ENCODE measurements around the gene LYRM4. TPM values are rescaled to one million over a fixed set of nuclear protein-coding genes. Genes with fewer than 3 reads are reported as not detected.

Gene LYRM4
- total RNA-seq, 4 donors from 2014 or later = 8.4 to 20.1 (median 12.2) TPM

DNA sequence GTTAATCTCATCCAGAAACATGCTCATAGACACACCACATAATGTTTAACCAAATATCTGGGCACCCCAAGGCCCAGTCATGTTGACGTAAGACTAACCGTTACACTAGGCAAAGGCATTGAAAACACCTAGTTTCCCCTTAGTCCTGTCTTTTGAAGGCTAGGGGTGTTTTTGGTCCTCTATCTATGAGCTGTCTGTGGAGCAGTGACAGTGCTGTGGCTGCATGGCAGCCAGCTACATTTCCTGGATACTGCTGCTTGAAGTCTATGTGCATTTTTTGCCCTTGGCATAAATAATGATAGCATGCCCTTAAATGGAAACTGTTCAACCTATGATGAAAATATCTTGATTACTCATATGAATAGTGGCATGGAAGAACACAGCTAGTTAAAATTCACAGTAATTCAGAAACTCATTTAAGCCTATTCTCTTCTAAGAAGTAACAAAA is 19.2 kb upstream of the LYRM4 start:
- TF ChIP-seq POLR2A (IDR thresholded peaks at IDR 0.05) = no peak
- TF ChIP-seq, protein P1, sequence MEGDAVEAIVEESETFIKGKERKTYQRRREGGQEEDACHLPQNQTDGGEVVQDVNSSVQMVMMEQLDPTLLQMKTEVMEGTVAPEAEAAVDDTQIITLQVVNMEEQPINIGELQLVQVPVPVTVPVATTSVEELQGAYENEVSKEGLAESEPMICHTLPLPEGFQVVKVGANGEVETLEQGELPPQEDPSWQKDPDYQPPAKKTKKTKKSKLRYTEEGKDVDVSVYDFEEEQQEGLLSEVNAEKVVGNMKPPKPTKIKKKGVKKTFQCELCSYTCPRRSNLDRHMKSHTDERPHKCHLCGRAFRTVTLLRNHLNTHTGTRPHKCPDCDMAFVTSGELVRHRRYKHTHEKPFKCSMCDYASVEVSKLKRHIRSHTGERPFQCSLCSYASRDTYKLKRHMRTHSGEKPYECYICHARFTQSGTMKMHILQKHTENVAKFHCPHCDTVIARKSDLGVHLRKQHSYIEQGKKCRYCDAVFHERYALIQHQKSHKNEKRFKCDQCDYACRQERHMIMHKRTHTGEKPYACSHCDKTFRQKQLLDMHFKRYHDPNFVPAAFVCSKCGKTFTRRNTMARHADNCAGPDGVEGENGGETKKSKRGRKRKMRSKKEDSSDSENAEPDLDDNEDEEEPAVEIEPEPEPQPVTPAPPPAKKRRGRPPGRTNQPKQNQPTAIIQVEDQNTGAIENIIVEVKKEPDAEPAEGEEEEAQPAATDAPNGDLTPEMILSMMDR (IDR thresholded peaks at IDR 0.05 in 4 of 5, conservative IDR thresholded peaks at IDR 0.05 in 1 of 5) = no peak
- no peaks in the 10 kb centered on the region for H3K9me3 ChIP-seq
- ATAC-seq (no peak), DNase-seq (no peak)
- in situ Hi-C loops (cut with MboI; ENCODE audit: low sequenced_read_pairs in 4 of 4) (no loop called here), intact Hi-C loops (cut with DNase I; ENCODE audit: low total_unique reads) (no loop called here)
- H3K4me3 ChIP-seq = no peak overlapping the region
- no peaks in the 10 kb centered on the region for H3K27me3 ChIP-seq
- H3K27ac ChIP-seq = no peak overlapping the region
- no peaks in the 10 kb centered on the region for H3K36me3 ChIP-seq
- no peaks in the 10 kb centered on the region for H3K4me1 ChIP-seq

DNA sequence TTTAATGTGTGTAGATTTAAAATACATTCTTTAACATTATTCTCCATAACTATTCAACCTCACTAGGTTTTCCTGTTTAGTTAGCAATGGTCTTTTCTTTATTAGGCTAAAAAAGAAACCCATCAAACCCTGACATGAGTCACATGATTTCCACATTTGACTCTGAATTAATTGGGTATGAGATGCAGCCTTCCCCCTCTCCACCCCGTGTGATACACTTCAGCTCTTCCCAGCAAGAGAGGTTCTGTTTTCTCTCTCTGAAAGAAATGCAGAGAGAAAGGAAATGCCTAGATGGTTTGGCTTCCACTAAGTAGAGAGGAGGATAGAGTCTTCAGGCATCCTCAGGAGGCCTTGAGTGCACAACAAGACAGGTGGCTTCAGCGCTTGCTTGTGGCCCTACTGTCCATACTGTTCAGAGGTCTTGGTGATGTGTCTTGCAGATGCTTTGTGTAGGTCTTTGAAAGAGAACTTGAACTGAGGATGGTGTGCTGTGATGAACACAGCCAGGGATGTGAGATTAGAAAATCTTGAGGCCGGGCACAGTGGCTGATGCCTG is 17.9 kb upstream of the LYRM4 start:
- H3K27me3 ChIP-seq = no peaks in the 10 kb centered on the region
- intact Hi-C loops (cut with DNase I; ENCODE audit: low total_unique reads) (no loop called here), in situ Hi-C loops (cut with MboI; ENCODE audit: low sequenced_read_pairs in 4 of 4) (no loop called here)
- no peak overlapping the region for H3K27ac ChIP-seq
- ATAC-seq (no peak), DNase-seq (no peak)
- H3K4me1 ChIP-seq = no peaks in the 10 kb centered on the region
- H3K4me3 ChIP-seq = no peak overlapping the region
- no peaks in the 10 kb centered on the region for H3K36me3 ChIP-seq
- H3K9me3 ChIP-seq = no peaks in the 10 kb centered on the region
- no peak for TF ChIP-seq POLR2A (IDR thresholded peaks at IDR 0.05)
- TF ChIP-seq, protein P1 (IDR thresholded peaks at IDR 0.05 in 4 of 5, conservative IDR thresholded peaks at IDR 0.05 in 1 of 5) = no peak

DNA sequence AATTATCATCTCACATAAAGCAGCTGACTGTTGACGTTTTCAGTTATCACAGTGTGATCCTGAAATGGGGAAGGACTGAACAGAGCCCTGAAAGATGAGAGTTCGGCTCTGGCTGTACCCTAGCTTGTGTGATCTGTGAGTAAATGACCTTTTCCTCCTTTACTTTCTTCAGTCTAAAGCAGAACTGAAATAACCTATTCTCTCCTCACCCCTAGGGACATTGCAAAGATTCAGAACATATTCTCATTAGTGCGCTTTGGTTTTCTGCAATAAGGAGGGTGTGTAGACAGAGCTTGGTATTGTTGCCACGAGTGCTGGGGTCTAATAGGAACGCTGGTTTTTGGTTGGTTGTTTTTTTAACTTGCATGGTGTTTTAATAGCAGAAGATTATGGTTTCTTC is 17.3 kb upstream of the LYRM4 start:
- no peaks in the 10 kb centered on the region for H3K9me3 ChIP-seq
- H3K4me1 ChIP-seq = no peaks in the 10 kb centered on the region
- DNase-seq (no peak), ATAC-seq (no peak)
- no peak overlapping the region for H3K4me3 ChIP-seq
- intact Hi-C loops (cut with DNase I; ENCODE audit: low total_unique reads) (no loop called here), in situ Hi-C loops (cut with MboI; ENCODE audit: low sequenced_read_pairs in 4 of 4) (no loop called here)
- H3K36me3 ChIP-seq = no peaks in the 10 kb centered on the region
- TF ChIP-seq, protein P1 (IDR thresholded peaks at IDR 0.05 in 4 of 5, conservative IDR thresholded peaks at IDR 0.05 in 1 of 5) = no peak
- TF ChIP-seq POLR2A (IDR thresholded peaks at IDR 0.05) = no peak
- H3K27ac ChIP-seq = no peak overlapping the region
- no peaks in the 10 kb centered on the region for H3K27me3 ChIP-seq

DNA sequence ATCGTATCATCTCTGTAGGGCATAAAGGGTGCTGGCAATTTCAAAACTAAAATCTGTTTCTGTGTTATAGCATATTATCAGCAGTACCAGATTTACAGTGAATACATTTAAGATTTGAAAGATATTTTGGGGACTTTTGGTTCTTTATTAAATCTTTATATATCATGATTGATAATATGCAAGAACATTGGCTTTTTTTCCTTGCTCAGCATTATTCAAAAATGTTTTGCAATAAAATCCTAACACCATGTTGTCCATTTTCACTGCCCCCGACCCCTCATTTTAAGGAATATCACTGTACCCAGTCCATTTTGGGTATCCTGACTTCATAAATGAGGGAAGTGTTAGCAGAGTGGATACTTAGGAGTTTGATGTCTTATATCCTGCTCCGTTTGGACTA is 16.8 kb upstream of the LYRM4 start:
- Histone ChIP-seq H3K36me3 (no peaks in the 10 kb centered on the region), H3K4me1 (no peaks in the 10 kb centered on the region), H3K27me3 (no peaks in the 10 kb centered on the region), H3K27ac (no peak overlapping the region), H3K4me3 (no peak overlapping the region), H3K9me3 (no peaks in the 10 kb centered on the region)
- DNase-seq (no peak), ATAC-seq (no peak)
- TF ChIP-seq POLR2A (IDR thresholded peaks at IDR 0.05) = no peak
- TF ChIP-seq, protein P1 (IDR thresholded peaks at IDR 0.05 in 4 of 5, conservative IDR thresholded peaks at IDR 0.05 in 1 of 5) = no peak
- in situ Hi-C loops (cut with MboI; ENCODE audit: low sequenced_read_pairs in 4 of 4) = no loop called here
- intact Hi-C loops (cut with DNase I; ENCODE audit: low total_unique reads) = no loop called here

DNA sequence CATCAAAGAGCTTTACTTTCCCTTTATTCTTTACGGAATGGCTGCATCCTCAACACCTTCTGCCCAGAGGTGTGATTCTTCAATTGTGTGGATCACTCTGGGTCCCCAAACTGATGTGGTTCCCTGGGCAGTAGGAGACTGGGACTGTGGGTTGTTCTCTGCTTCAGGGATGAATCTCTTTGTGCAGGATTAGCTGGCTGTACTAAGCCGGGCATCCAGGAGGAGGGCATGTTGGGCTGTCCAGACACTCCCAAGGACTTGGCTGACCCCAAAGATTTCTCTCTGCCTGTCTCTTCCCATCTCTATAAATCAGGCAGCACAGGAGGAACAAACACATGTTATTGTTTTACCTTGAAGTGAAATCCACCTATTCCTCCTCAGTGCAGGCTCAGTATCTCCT is 15.8 kb upstream of the LYRM4 start:
- Histone ChIP-seq H3K27me3 (no peaks in the 10 kb centered on the region), H3K27ac (no peak overlapping the region), H3K4me3 (no peak overlapping the region), H3K9me3 (no peaks in the 10 kb centered on the region), H3K4me1 (no peaks in the 10 kb centered on the region), H3K36me3 (no peaks in the 10 kb centered on the region)
- no peak for TF ChIP-seq POLR2A (IDR thresholded peaks at IDR 0.05)
- TF ChIP-seq, protein P1 (IDR thresholded peaks at IDR 0.05 in 4 of 5, conservative IDR thresholded peaks at IDR 0.05 in 1 of 5) = no peak
- DNase-seq (no peak), ATAC-seq (no peak)
- intact Hi-C loops (cut with DNase I; ENCODE audit: low total_unique reads) (no loop called here), in situ Hi-C loops (cut with MboI; ENCODE audit: low sequenced_read_pairs in 4 of 4) (no loop called here)

Measured in gastrocnemius medialis (tissue), 4 donors.